Lower leg skin (tissue), 3 donors: ENCODE measurements around the gene ABHD13.

ENCODE experiments used
- POLR2A ChIP-seq, 2 donors: fragments of 450-650 bp; IDR thresholded peaks; one replicate each; pipeline ENCODE4 v1.6.1; 2016 to 2017; ENCODE audit warnings: antibody characterized with exemption in 2 of 2, mild to moderate bottlenecking in 1 of 2, moderate library complexity in 1 of 2
- TF ChIP-seq, protein P1 (sequence below), 3 donors: fragments of 450-650 bp; IDR thresholded peaks; one replicate each; pipeline ENCODE4 v1.5.1; 2016; ENCODE audit warnings: antibody characterized with exemption in 3 of 3, mild to moderate bottlenecking in 3 of 3, moderate library complexity in 2 of 3

GRCh38 chr13:108212886-108213285 is 5.3 kb upstream of the ABHD13 start:
- TF ChIP-seq, protein P1, sequence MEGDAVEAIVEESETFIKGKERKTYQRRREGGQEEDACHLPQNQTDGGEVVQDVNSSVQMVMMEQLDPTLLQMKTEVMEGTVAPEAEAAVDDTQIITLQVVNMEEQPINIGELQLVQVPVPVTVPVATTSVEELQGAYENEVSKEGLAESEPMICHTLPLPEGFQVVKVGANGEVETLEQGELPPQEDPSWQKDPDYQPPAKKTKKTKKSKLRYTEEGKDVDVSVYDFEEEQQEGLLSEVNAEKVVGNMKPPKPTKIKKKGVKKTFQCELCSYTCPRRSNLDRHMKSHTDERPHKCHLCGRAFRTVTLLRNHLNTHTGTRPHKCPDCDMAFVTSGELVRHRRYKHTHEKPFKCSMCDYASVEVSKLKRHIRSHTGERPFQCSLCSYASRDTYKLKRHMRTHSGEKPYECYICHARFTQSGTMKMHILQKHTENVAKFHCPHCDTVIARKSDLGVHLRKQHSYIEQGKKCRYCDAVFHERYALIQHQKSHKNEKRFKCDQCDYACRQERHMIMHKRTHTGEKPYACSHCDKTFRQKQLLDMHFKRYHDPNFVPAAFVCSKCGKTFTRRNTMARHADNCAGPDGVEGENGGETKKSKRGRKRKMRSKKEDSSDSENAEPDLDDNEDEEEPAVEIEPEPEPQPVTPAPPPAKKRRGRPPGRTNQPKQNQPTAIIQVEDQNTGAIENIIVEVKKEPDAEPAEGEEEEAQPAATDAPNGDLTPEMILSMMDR (IDR thresholded peaks at IDR 0.05), result no peak
- no peak for TF ChIP-seq POLR2A (IDR thresholded peaks at IDR 0.05)
